Testis (tissue), 3 donors: Measurements from ENCODE around the gene TAGAP. TPM values are rescaled to one million over a fixed set of nuclear protein-coding genes. Genes with fewer than 3 reads are reported as not detected.
"Not testable (repeated sequence)": the region's sequence is repeated elsewhere in the genome, so short reads cannot be mapped to it uniquely, and the experiment has no call there.

Experiments
- DNase-seq: peaks from one replicate; pipeline ENCODE4 v3.0.0-alpha.2; 2019
- H3K27ac ChIP-seq, 2 donors: fragments of 200-600 bp; sonication (generic); one replicate each; pipeline ENCODE4 v1.5.1; 2019
- H3K27me3 ChIP-seq: fragments of 200-600 bp; sonication (generic); one replicate; pipeline ENCODE4 v1.5.1; 2019
- H3K36me3 ChIP-seq: fragments of 200-600 bp; sonication (generic); one replicate; pipeline ENCODE4 v1.5.1; 2017; ENCODE audit warnings: low read depth; ENCODE audit errors: missing control alignments
- H3K4me1 ChIP-seq: fragments of 200-600 bp; sonication (generic); one replicate; pipeline ENCODE4 v1.5.1; 2019
- H3K4me3 ChIP-seq, 2 donors: fragments of 200-600 bp; sonication (generic); one replicate each; pipeline ENCODE4 v1.5.1; 2017 to 2019
- H3K9me3 ChIP-seq: fragments of 200-600 bp; sonication (generic); one replicate; pipeline ENCODE4 v1.5.1; 2017
- POLR2A ChIP-seq: fragments of 450-650 bp; IDR thresholded peaks from one replicate; pipeline ENCODE4 v1.6.1; 2017; ENCODE audit warnings: antibody characterized with exemption, mild to moderate bottlenecking, moderate library complexity
- WGBS, 2 donors: methylation state at CpG; one replicate each; pipeline ENCODE4 v1.1.5; 2018; 5-methylcytosine and 5-hydroxymethylcytosine counted together
- intact Hi-C: fragments of 100-400 bp; cut with DNase I; formaldehyde crosslinking; loops from one replicate; pipeline ENCODE4 v1.15.1; 2023; ENCODE audit warnings: low total_unique reads
- polyA plus RNA-seq: library from polyadenylated mRNA; stranded (reverse); fragments of 350-450 nt; fragmentation: Illumina TruSeq; extraction: RNeasy Lipid Tissue Mini Kit (QIAGEN cat#74804); gene quantifications from one replicate; pipeline ENCODE4 v1.2.3, GENCODE V29; 2014; ENCODE audit warnings: low read depth, low replicate concordance; ENCODE audit not compliant: insufficient read depth
- total RNA-seq, 2 donors: library from RNA; depleted of rRNA; stranded (reverse); fragments of >200 nt; gene quantifications; one replicate each; pipeline ENCODE4 v1.2.3, GENCODE V29; 2016
- TF ChIP-seq, protein P1 (sequence below), 3 experiments: fragments of 450-650 bp in 2 of 3; fragments of 200-600 bp in 1 of 3; sonication (generic) in 1 of 3; IDR thresholded peaks; one replicate each; pipeline ENCODE4 v1.5.1; 2016 to 2019; ENCODE audit warnings: antibody characterized with exemption in 3 of 3, mild to moderate bottlenecking in 2 of 3, moderate library complexity in 1 of 3

Gene TAGAP
- total and polyA plus RNA-seq, 3 donors from 2014 or later: 1.1 to 4.9 (median 4.5) TPM

- Histone ChIP-seq H3K27ac (no peak overlapping the region), H3K36me3 (no peaks in the 10 kb centered on the region), H3K9me3 (no peaks in the 10 kb centered on the region), H3K4me3 (no peak overlapping the region), H3K4me1 (no peaks in the 10 kb centered on the region), H3K27me3 (no peaks in the 10 kb centered on the region)
- 78 to 84% methylated on average over 4 of the region's 4 CpGs for WGBS, 2 donors
- no peak for DNase-seq
- TF ChIP-seq, protein P1, sequence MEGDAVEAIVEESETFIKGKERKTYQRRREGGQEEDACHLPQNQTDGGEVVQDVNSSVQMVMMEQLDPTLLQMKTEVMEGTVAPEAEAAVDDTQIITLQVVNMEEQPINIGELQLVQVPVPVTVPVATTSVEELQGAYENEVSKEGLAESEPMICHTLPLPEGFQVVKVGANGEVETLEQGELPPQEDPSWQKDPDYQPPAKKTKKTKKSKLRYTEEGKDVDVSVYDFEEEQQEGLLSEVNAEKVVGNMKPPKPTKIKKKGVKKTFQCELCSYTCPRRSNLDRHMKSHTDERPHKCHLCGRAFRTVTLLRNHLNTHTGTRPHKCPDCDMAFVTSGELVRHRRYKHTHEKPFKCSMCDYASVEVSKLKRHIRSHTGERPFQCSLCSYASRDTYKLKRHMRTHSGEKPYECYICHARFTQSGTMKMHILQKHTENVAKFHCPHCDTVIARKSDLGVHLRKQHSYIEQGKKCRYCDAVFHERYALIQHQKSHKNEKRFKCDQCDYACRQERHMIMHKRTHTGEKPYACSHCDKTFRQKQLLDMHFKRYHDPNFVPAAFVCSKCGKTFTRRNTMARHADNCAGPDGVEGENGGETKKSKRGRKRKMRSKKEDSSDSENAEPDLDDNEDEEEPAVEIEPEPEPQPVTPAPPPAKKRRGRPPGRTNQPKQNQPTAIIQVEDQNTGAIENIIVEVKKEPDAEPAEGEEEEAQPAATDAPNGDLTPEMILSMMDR (IDR thresholded peaks at IDR 0.05): no peak
- TF ChIP-seq POLR2A: no peak
- intact Hi-C loops: no loop called here
Measured at GRCh38 chr6:159012201-159012600, 32.6 kb downstream of the TAGAP start.

DNA sequence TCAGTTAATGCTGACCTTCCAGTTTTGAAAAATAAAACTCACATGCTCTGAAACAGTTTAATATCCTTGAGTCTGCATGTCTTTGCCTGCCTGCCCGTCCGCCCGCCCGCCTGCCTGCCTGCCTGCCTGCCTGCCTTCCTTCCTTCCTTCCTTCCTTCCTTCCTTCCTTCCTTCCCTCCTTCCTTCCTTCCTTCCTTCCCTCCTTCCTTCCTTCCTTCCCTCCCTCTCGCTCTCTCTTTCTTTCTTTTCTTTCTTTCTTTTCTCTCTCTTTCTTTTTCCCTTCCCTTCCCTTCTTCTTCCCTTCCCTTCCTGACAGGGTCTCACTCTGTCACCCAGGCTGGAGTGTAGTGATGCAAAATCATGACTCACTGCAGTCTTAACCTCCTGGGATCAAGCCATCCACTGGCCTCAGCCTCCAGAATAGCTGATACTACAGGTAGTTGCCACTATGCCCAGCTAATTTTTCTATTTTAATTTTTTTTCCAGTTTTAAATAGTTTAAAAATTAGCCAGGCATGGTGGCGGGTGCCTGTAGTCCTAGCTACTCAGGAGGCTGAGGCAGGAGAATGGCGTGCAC lies 34.7 kb downstream of the TAGAP start:
- intact Hi-C loops, H3K9me3 ChIP-seq, H3K4me1 ChIP-seq, H3K4me3 ChIP-seq, H3K27me3 ChIP-seq, H3K27ac ChIP-seq, H3K36me3 ChIP-seq, DNase-seq: not testable (repeated sequence)
- WGBS, 2 donors: 79 to 81% methylated on average over 7 of the region's 7 CpGs

- no peak overlapping the region for H3K27ac ChIP-seq
- no peaks in the 10 kb centered on the region for H3K36me3 ChIP-seq
- peaks cover 7% of the 10 kb centered on the region for H3K4me1 ChIP-seq
- 83 to 85% methylated on average over 10 of the region's 10 CpGs for WGBS, 2 donors
- no peaks in the 10 kb centered on the region for H3K27me3 ChIP-seq
- intact Hi-C loops: loop anchor here (10.0 kb wide), 1 partner anchor 126 kb away; no protein-coding TSS in a partner anchor
- TF ChIP-seq, protein P1 (IDR thresholded peaks at IDR 0.05): peak; percentile 27 to 52 (median 37)
- no peak for TF ChIP-seq POLR2A
- no peaks in the 10 kb centered on the region for H3K9me3 ChIP-seq
- H3K4me3 ChIP-seq: no peak overlapping the region
- no peak for DNase-seq
Measured at GRCh38 chr6:159008656-159009288, 36.0 kb downstream of the TAGAP start.

GRCh38 chr6:159007510-159007909 lies 37.3 kb downstream of the TAGAP start:
- H3K4me3 ChIP-seq: no peak overlapping the region
- 78 to 86% methylated on average over 5 of the region's 5 CpGs for WGBS, 2 donors
- no peak for TF ChIP-seq POLR2A
- TF ChIP-seq, protein P1 (IDR thresholded peaks at IDR 0.05): no peak
- no peaks in the 10 kb centered on the region for H3K27me3 ChIP-seq
- H3K27ac ChIP-seq: no peak overlapping the region
- H3K9me3 ChIP-seq: no peaks in the 10 kb centered on the region
- DNase-seq: no peak
- intact Hi-C loops: loop anchor here (10.0 kb wide), 1 partner anchor 127 kb away; no protein-coding TSS in a partner anchor
- no peaks in the 10 kb centered on the region for H3K36me3 ChIP-seq
- peaks cover 9% of the 10 kb centered on the region for H3K4me1 ChIP-seq

DNA sequence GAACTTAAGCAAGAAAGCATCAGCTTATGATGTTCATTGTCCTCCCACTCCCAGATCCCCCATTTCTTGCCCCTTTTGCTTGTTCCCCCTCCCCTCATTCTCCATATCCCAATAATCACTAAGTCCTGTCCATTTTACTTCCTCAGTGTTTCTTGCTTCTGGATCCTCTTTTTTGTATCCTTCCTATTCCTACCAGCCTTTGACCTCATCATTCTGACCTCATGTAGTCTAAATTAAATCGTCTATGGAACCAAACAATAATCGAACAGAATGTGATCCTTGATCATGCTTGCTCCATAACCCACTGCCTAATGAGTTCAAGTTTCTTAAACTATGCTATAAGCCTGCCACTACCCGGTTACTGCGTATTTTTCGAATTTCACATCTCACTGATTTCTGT lies 39.4 kb downstream of the TAGAP start:
- H3K4me1 ChIP-seq: peaks cover 9% of the 10 kb centered on the region
- intact Hi-C loops: loop anchor here (10.0 kb wide), 1 partner anchor 129 kb away; no protein-coding TSS in a partner anchor
- H3K4me3 ChIP-seq: no peak overlapping the region
- DNase-seq: no peak
- H3K36me3 ChIP-seq: no peaks in the 10 kb centered on the region
- H3K27me3 ChIP-seq: no peaks in the 10 kb centered on the region
- 95% methylated on average over 5 of the region's 5 CpGs for WGBS, 2 donors
- no peak for TF ChIP-seq POLR2A
- TF ChIP-seq, protein P1 (IDR thresholded peaks at IDR 0.05): no peak
- H3K9me3 ChIP-seq: no peaks in the 10 kb centered on the region
- H3K27ac ChIP-seq: no peak overlapping the region
